Spinal cord (tissue), 10 donors: ENCODE measurements around the gene UTRN. TPM values are rescaled to one million over a fixed set of nuclear protein-coding genes. Genes with fewer than 3 reads are reported as not detected.

Experiments
- DNase-seq, 6 donors: peaks; one replicate each; pipeline versions ENCODE4 v3.0.0 to v3.0.0-alpha.2; 2013 to 2015; ENCODE audit warnings: low spot score in 6 of 6, low read depth in 4 of 6
- H3K27ac ChIP-seq: one replicate; pipeline ENCODE4 v1.5.1; 2013; ENCODE audit warnings: low read depth, low read length, control low read depth
- H3K27me3 ChIP-seq: one replicate; pipeline ENCODE4 v1.6.1; 2013; ENCODE audit warnings: low read length; ENCODE audit not compliant: control insufficient read depth, insufficient read depth
- H3K36me3 ChIP-seq: one replicate; pipeline ENCODE4 v1.6.1; 2013; ENCODE audit warnings: low read length; ENCODE audit not compliant: control insufficient read depth, insufficient read depth
- H3K4me1 ChIP-seq: one replicate; pipeline ENCODE4 v1.6.1; 2013; ENCODE audit warnings: low read length; ENCODE audit not compliant: control insufficient read depth, insufficient read depth
- H3K4me3 ChIP-seq: one replicate; pipeline ENCODE4 v1.5.1; 2013; ENCODE audit warnings: low read depth, low read length, control low read depth
- H3K9me3 ChIP-seq: one replicate; pipeline ENCODE4 v1.6.1; 2013; ENCODE audit warnings: low read length; ENCODE audit not compliant: control insufficient read depth, insufficient read depth
- WGBS: methylation state at CpG from one replicate; pipeline ENCODE4 v1.1.5; 2013; ENCODE audit warnings: missing lambda C conversion rate; ENCODE audit not compliant: insufficient coverage; 5-methylcytosine and 5-hydroxymethylcytosine counted together
- polyA plus RNA-seq, 2 donors: library from polyadenylated mRNA; unstranded; fragments of 120-200 nt; gene quantifications; one replicate each; pipeline ENCODE4 v1.2.1, GENCODE V29; 2013; ENCODE audit not compliant: insufficient read length in 2 of 2
- total RNA-seq, 2 donors: library from RNA; depleted of rRNA in 1 of 2; stranded (reverse); fragments of 120-200 nt in 1 of 2; fragments of >200 nt in 1 of 2; gene quantifications; one replicate each; pipeline versions ENCODE4 v1.2.3 to v1.2.4, GENCODE V29; 2013 to 2014
- donor health status: healthy.

The UTRN gene
- total and polyA plus RNA-seq, 4 donors = 28.6 to 143 (median 86.8) TPM

DNA sequence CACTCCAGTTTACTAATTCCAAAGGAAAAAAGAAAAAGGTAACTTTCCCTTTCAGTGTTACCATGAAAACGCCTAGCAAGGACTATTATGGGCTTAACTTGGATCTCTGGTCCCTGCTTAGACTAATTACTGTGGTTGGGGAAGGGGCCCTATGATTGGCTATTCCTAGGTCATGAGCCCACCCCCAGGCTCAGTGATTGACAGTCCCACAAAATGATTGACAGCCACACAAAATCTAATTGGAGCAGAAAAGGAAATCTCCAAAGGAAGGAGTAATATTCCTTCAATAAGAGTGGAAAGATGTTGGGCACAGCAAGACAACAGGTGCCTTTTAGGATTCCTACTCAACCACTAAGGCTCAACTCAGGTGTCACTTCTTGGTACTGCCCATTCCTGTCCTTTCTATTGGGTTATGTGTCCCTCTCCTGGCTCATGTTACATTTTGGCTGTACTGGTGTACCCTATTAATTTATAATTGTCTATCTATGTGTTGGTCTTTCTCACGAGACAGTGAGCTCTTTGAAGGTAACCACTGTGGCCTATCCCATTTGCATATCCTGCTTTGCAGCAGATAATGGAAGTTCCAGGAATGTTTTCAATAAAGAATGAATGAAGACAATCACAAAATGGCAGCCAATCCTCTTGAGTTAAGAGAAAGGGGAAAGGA, 5.5 kb upstream of the UTRN start:
- Histone ChIP-seq H3K36me3 (no peaks in the 10 kb centered on the region), H3K4me3 (no peak overlapping the region), H3K27me3 (no peaks in the 10 kb centered on the region), H3K4me1 (no peaks in the 10 kb centered on the region), H3K27ac (no peak overlapping the region), H3K9me3 (no peaks in the 10 kb centered on the region)
- no peak for DNase-seq
- no CpG with 5 or more reads among the region's 2 CpGs for WGBS

DNA sequence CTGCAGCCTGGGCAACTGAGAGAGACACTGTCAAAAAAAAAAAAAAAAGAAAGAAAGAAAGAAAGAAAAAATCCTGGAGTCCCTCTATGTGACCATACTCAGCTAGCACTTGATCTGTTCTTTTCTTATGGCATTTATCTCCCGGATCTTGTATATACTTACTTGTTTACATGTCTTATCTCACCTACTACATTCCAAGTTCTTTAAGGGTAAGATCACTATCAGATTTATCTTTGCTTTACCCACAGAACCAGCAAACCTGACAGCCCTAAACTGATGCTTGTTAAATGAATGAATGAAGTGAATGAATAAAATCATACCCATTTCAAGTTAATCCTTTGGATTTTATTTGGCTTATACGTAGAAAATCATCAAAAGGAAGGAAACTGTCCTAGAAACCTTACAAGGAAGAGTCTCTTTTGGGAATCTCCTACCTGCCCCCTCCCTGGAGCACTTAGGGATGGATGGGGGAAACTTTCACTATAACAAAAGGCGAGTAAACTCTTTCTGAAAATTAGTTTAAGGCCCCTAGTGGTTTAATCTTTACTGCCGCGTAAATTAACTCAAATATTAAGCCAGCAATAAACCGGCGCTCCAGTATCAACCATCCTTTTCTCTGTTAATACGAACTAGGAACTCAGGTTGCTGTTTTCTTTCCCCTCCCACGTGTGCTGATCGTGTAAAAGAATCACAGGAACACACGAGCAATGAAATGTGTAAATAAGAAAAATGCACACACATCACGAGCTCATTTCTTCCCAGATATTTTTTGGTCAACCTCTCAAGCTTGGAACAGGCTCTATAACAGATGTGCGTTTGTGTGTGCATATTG, 1.3 kb upstream of the UTRN start:
- H3K27ac ChIP-seq = peak overlapping the region; percentile 93
- no peaks in the 10 kb centered on the region for H3K36me3 ChIP-seq
- H3K9me3 ChIP-seq = no peaks in the 10 kb centered on the region
- H3K4me3 ChIP-seq = peak overlapping the region; percentile 89
- 11% methylated on average over 5 of the region's 13 CpGs for WGBS
- H3K4me1 ChIP-seq = peaks cover 17% of the 10 kb centered on the region
- DNase-seq = peak in 2 of 6 donors; percentile 29
- no peaks in the 10 kb centered on the region for H3K27me3 ChIP-seq

DNA sequence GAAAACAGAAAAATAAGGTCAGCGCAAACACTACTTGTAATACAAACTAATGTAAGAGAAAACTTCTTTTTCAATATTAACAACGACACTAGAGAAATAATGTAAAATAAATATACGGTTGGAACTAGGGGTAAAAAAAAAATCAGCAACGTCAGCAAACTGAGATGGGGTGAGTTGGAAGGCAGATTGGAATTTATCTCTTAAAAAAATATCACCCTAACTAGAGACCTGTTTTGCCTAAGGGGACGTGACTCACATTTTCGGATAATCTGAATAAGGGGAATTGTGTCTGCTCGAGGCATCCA, 705 bp upstream of the UTRN start:
- H3K4me3 ChIP-seq = peak overlapping the region; percentile 89
- no peaks in the 10 kb centered on the region for H3K27me3 ChIP-seq
- H3K36me3 ChIP-seq = no peaks in the 10 kb centered on the region
- H3K4me1 ChIP-seq = peaks cover 17% of the 10 kb centered on the region
- peak overlapping the region; percentile 93 for H3K27ac ChIP-seq
- 0% methylated on average over 3 of the region's 7 CpGs for WGBS
- H3K9me3 ChIP-seq = no peaks in the 10 kb centered on the region
- DNase-seq = peak in 1 of 6 donors; percentile 33

GRCh38 chr6:144285548-144285797, 338 bp downstream of the UTRN start:
- Histone ChIP-seq H3K4me1 (peaks cover 17% of the 10 kb centered on the region), H3K4me3 (peak overlapping the region; percentile 89), H3K36me3 (no peaks in the 10 kb centered on the region), H3K27ac (peak overlapping the region; percentile 93), H3K27me3 (no peaks in the 10 kb centered on the region), H3K9me3 (no peaks in the 10 kb centered on the region)
- 0% methylated on average over 15 of the region's 15 CpGs for WGBS
- peak in 1 of 6 donors; percentile 33 for DNase-seq

DNA sequence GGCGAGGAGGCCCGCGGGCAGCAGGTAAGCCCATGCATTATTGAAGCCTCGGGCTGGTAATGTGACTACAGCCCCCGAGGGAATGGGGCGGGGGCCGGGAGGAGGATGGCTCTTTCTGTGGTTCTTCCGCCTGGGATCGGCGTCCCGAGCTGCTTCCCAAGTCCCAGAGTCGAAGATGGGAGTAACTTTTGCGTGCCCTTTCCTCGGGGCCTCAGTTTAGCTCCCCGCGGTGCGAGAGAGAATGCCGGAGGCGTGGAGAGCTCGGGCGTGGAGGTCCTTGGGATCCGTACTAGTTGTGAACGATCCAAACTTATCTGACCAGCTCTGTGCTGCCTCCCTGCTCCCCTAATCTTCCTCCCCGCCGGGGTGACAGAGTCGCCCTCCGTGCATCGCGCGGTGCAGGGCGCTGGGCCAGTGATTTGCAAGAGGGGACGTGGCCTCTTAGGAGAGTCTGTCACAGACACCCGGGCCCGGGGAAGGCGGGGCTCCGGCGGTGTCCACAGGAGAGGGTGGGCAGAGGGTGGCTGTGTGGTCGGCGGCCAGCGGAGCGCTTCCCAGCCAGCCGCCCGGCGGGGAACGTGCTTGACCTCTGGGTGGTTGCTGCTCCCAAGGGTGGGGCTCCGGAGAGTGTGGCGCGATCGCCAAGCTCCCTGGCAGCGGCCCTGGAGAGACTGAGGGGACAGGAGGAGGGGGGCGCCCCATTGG, 815 bp downstream of the UTRN start:
- H3K27ac ChIP-seq = peak overlapping the region; percentile 93
- DNase-seq = peak in 5 of 6 donors; percentile 4 to 76 (median 36)
- WGBS = under 1% methylated on average over 49 of the region's 51 CpGs
- no peaks in the 10 kb centered on the region for H3K9me3 ChIP-seq
- no peaks in the 10 kb centered on the region for H3K36me3 ChIP-seq
- H3K4me1 ChIP-seq = peaks cover 17% of the 10 kb centered on the region
- no peaks in the 10 kb centered on the region for H3K27me3 ChIP-seq
- H3K4me3 ChIP-seq = peak overlapping the region; percentile 89

DNA sequence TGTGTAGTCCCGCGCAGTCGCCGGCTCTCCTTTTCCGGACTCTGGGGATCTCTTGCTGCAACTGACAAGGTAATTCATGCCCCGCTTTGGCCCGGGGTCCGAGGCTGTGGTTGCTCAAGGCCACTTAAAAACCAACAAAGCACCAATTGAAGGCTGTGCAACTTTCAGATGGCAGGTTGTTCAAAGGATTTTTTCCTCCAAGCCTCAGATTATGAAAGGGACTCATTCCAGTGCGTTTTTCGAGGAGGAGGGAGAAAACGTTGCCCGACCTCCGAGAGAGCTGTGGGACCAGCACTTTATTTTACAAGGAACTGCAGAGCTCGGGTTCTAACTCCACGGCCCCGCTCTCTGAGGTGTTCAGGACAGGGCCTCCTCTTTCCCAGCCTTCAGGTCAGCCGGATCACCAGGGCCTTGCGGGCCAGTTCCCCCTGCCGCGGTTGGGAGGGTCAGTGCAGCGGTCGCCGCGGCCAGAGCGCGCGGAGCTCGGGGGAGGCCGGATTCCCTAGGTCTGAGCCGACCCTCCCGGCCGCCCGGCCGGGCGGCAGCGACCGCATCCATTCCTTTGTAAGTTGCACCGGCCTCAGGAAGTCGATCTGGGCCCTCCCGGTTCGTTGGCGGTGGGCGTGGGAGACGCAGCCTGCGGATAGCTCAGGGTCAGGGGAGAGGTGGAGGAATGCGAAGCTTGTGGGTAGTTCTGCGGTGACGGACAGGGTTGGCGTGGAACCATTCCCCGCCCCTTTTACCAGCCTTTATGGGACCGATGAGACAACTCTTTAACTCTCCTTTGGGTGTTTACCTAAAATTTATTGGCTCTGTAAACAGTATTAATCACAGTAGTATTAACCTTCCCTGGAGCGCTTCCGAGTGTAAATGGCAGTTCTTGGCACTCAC, 1.6 kb downstream of the UTRN start:
- H3K9me3 ChIP-seq = no peaks in the 10 kb centered on the region
- peak in 5 of 6 donors; percentile 22 to 71 (median 49) for DNase-seq

GRCh38 chr6:144289006-144289405, 3.9 kb downstream of the UTRN start:
- H3K36me3 ChIP-seq = no peaks in the 10 kb centered on the region
- H3K4me3 ChIP-seq = no peak overlapping the region
- H3K27ac ChIP-seq = no peak overlapping the region
- peaks cover 17% of the 10 kb centered on the region for H3K4me1 ChIP-seq
- no peak for DNase-seq
- no peaks in the 10 kb centered on the region for H3K9me3 ChIP-seq
- H3K27me3 ChIP-seq = no peaks in the 10 kb centered on the region
- 100% methylated on average over 1 of the region's 1 CpG for WGBS

More for the DNA sequence above, 1.6 kb downstream of the UTRN start:
- H3K27me3 ChIP-seq = no peaks in the 10 kb centered on the region
- peak overlapping the region; percentile 93 for H3K27ac ChIP-seq
- under 1% methylated on average over 46 of the region's 53 CpGs for WGBS
- H3K36me3 ChIP-seq = no peaks in the 10 kb centered on the region
- H3K4me1 ChIP-seq = peaks cover 17% of the 10 kb centered on the region
- H3K4me3 ChIP-seq = peak overlapping the region; percentile 89

DNA sequence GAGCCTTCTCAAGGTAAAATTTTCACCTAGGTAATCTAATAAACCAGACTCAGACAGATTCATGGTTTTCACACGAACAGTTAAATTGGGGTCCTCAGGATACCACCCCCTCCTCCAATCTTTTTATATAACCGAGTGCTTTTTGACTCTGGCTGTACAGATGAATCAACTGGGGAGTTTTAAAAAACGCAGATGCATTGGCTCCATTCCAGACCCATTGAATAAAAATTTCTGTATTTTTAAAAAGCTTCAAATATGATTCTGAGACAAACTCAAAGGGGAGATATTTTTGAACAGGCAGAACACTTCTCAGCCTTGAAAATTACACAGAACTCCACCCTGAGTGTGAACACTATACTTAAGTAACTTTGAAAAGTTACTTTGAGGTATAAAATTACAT, 7.2 kb downstream of the UTRN start:
- no peaks in the 10 kb centered on the region for H3K36me3 ChIP-seq
- no peak overlapping the region for H3K4me3 ChIP-seq
- H3K27ac ChIP-seq = no peak overlapping the region
- H3K9me3 ChIP-seq = no peaks in the 10 kb centered on the region
- WGBS = no CpG with 5 or more reads among the region's 3 CpGs
- no peaks in the 10 kb centered on the region for H3K27me3 ChIP-seq
- no peaks in the 10 kb centered on the region for H3K4me1 ChIP-seq
- no peak for DNase-seq

DNA sequence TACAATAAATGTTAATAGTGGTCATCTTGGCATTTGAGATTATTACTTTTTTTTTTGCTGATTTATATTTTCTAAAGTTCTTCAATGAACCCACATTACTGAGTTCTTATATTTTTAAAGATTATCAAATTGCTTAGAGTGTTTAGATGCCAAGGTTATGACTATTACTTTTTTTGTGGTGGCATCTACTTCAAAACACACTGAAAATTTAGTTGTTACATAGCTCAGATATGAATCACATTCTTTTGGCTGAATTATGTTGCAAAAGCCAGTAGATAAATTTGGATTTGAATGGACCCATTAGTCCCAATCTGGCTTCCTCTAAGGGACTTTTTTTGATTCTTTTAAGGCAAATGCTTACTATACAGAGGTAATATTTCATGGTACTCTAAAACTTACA, 8.9 kb downstream of the UTRN start:
- Histone ChIP-seq H3K9me3 (no peaks in the 10 kb centered on the region), H3K27ac (no peak overlapping the region), H3K4me3 (no peak overlapping the region), H3K36me3 (no peaks in the 10 kb centered on the region), H3K27me3 (no peaks in the 10 kb centered on the region), H3K4me1 (no peaks in the 10 kb centered on the region)
- DNase-seq = no peak
